ENCODE measurements around the gene FAP.

GRCh38 chr2:162241571-162241970 lies 1.7 kb downstream of the FAP start:
- TF ChIP-seq POLR2A (IDR thresholded peaks at IDR 0.05) (no peak), CTCF (IDR thresholded peaks at IDR 0.05) (no peak)

Data from testis (tissue), 2 donors.